Subcutaneous abdominal adipose tissue (tissue), 5 donors: ENCODE data around the gene PRIMA1.

Experiments
- H3K27ac ChIP-seq: one replicate; pipeline ENCODE4 v1.7.0; 2013; ENCODE audit warnings: low read depth, mild to moderate bottlenecking, inconsistent platforms, low read length, moderate library complexity
- H3K27me3 ChIP-seq, 5 donors: one replicate each; pipeline ENCODE4 v1.7.0; 2013; ENCODE audit warnings: low read length in 5 of 5, inconsistent platforms in 1 of 5; ENCODE audit not compliant: control insufficient read depth in 5 of 5, insufficient read depth in 4 of 5
- H3K36me3 ChIP-seq, 5 donors: one replicate each; pipeline ENCODE4 v1.7.0; 2013; ENCODE audit warnings: low read length in 5 of 5; ENCODE audit not compliant: control insufficient read depth in 5 of 5, insufficient read depth in 5 of 5
- H3K4me1 ChIP-seq, 5 donors: one replicate each; pipeline ENCODE4 v1.7.0; 2013; ENCODE audit warnings: low read length in 5 of 5, mild to moderate bottlenecking in 3 of 5, moderate library complexity in 1 of 5; ENCODE audit not compliant: control insufficient read depth in 5 of 5, insufficient read depth in 5 of 5
- H3K4me3 ChIP-seq, 5 donors: one replicate each; pipeline ENCODE4 v1.7.0; 2013; ENCODE audit warnings: low read length in 5 of 5, low read depth in 1 of 5
- H3K9ac ChIP-seq, 5 donors: one replicate each; pipeline ENCODE4 v1.7.0; 2013; ENCODE audit warnings: low read length in 5 of 5, mild to moderate bottlenecking in 4 of 5, moderate library complexity in 3 of 5
- H3K9me3 ChIP-seq, 5 donors: one replicate each; pipeline ENCODE4 v1.7.0; 2013; ENCODE audit warnings: low read length in 5 of 5; ENCODE audit not compliant: control insufficient read depth in 5 of 5
- donor health status: healthy.
- donor health status: healthy.
- donor health status: healthy.
- donor health status: healthy.
- donor health status: healthy.

PRIMA1 gene

DNA sequence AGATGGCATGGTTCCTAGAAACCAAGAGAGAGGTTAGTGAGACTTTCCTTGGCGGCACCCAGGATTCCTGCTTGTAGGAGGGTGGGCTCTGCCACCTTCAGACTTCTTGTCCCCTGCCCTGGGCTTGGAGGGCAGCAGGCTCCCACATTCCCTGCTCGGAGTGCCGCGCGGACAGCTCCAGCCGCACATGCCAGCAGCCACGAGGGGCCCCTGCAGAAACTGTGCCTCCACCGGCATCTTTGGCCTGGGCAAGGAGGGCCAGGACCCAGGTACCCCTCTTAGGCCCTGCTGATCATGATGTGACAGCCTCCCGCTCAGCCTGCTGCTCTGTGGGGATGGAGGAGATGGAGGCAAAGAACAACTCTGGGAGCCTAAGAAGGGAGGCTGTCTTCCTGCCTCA is 62.3 kb downstream of the PRIMA1 start:
- Histone ChIP-seq H3K4me1 (no peaks in the 10 kb centered on the region), H3K27ac (no peak overlapping the region), H3K27me3 (no peaks in the 10 kb centered on the region), H3K4me3 (no peak overlapping the region), H3K36me3 (peaks cover 0 to 3% (median 0%) of the 10 kb centered on the region in 5 donors), H3K9me3 (no peaks in the 10 kb centered on the region), H3K9ac (no peak overlapping the region)

DNA sequence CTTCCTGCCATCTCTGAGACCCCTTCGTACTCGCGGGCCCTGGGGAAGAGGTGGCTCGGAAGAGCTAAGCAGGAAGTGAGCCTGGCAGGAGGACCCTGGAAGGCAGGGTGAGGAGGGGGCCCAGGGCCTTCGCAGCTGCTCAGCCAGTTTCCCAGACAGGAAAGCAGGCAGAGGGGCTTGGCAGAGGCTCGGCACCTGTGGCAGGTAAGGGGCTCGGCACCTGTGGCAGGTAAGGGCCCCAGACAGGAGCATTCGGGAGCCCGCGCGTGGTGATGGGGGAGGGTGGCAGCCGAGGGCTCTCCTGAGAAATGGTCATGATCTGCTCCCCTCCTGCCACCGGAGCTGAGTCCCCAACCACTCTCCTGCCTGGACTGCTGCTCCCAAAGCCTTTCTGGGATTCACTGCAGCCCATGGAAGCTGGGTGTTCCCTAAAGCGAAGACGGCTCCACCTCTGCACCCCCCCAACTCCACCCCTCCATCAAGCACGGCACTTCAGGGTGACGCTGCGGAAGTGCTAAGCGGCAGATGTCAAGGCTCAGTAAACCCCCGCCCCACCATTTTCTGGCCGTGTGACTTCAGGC is 63.2 kb downstream of the PRIMA1 start:
- Histone ChIP-seq H3K9ac (no peak overlapping the region), H3K36me3 (peaks cover 0 to 3% (median 0%) of the 10 kb centered on the region in 5 donors), H3K4me3 (no peak overlapping the region), H3K4me1 (no peaks in the 10 kb centered on the region), H3K9me3 (no peaks in the 10 kb centered on the region), H3K27me3 (no peaks in the 10 kb centered on the region), H3K27ac (no peak overlapping the region)

DNA sequence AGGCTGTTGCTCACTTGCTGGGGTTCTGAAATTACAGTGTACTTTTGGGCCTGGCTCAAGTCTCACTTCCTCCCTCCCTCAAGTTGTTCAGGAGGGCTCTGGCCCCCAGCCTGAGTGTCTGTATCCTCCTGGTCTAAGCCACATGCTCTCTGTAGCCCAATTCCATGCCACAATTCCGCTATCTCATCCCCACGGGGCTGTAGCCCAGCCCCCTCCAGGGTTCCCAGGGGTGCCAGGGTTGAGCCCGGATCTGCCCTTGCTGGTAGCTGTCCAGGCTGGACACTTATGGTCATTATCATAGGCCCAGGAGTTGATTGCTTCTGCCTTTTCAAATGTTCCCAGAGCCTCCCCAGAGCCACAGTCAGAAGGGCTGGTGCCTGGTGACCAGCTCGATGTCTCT is 65.3 kb downstream of the PRIMA1 start:
- Histone ChIP-seq H3K9ac (no peak overlapping the region), H3K9me3 (no peaks in the 10 kb centered on the region), H3K4me1 (no peaks in the 10 kb centered on the region), H3K27me3 (peaks cover 0 to 4% (median 0%) of the 10 kb centered on the region in 5 donors), H3K36me3 (peaks cover 0 to 3% (median 0%) of the 10 kb centered on the region in 5 donors), H3K4me3 (no peak overlapping the region), H3K27ac (no peak overlapping the region)

DNA sequence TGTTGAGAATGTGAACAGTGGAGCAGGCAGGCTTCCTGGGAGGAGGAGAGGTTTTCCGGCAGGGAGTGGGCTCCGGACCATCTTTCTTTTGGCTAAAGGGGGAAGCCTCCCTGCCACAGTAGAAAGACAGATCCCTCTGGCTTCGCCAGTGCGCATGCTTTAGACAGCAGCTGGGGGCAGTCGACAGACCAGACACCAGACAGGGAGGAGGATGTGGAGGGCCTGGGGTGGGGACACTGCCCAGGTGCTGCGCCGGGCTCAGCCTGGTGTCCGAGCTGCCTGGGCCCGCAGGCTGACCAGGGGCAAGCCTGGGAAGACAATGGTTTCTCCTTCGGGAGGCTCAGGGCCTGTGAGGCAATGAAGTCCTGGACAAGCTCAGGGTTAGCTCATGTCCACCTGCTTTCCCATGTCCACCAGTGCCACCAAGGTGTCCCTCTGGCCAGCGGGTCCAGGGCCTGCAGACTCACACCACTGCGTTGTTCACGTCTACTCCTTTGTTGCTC is 67.3 kb downstream of the PRIMA1 start:
- no peak overlapping the region for H3K9ac ChIP-seq
- H3K27ac ChIP-seq, result no peak overlapping the region
- no peak overlapping the region for H3K4me3 ChIP-seq
- H3K9me3 ChIP-seq, result no peaks in the 10 kb centered on the region
- peaks cover 0 to 3% (median 0%) of the 10 kb centered on the region in 5 donors for H3K36me3 ChIP-seq
- H3K4me1 ChIP-seq, result no peaks in the 10 kb centered on the region
- H3K27me3 ChIP-seq, result peaks cover 0 to 13% (median 9%) of the 10 kb centered on the region in 5 donors

DNA sequence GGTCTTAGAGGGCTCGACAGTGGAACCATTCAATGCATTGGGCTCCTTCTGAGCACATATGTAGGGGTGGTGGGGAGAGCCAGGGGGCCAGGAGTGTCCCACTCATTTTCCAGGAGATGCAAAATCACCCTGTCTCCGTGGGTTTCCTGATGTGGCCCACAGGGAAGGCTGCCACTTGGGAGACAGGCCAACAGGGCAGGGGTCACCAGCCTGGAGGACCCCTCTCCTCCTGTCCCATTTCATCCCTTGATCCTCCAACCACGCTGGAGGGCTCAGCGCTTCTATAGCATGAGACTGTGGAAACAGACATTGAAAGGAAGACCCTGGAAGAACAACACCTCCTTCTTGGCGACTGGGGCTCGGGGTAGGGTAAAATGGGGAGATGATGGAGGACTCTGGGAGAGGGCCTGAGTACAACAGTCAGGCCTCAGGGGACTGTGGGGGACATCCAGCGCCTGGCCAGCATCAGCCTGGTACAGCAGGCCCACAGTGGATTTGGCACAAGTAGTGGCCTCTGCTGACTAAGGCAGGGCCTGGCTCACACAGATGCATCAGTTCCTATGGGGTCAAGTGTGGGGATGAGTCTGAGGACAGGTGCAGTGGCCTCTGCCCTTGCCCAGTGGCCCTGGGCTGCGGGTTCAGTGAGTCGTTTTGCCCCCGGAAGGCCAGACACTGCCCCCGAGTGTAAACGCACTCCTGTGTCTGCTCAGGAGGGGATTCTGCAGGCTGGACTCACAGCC is 68.0 kb downstream of the PRIMA1 start:
- H3K4me3 ChIP-seq, result no peak overlapping the region
- H3K9ac ChIP-seq, result no peak overlapping the region
- no peaks in the 10 kb centered on the region for H3K9me3 ChIP-seq
- no peaks in the 10 kb centered on the region for H3K4me1 ChIP-seq
- H3K27ac ChIP-seq, result no peak overlapping the region
- H3K36me3 ChIP-seq, result peaks cover 0 to 3% (median 0%) of the 10 kb centered on the region in 5 donors
- H3K27me3 ChIP-seq, result peaks cover 0 to 18% (median 10%) of the 10 kb centered on the region in 5 donors

DNA sequence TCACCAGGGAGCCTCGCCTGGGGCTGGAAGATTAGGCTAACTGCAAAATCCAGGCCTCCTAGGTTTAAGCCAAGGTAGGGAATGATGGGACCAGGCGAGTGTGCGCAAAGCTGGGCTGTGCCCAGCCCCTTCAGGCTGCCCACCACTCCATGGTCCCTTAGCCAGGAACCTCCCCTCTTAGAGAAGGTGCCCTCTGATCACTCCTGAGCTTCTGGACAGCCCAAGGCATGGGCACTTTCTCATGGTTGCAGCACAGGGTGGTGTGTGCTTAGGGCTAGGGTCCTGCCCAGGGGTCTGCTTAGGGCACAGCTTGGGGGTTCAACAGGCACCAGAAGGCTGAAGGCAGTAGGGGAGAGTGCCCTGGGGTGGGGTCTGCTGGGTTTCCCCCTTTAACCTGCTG is 69.0 kb downstream of the PRIMA1 start:
- H3K9me3 ChIP-seq, result no peaks in the 10 kb centered on the region
- no peak overlapping the region for H3K9ac ChIP-seq

DNA sequence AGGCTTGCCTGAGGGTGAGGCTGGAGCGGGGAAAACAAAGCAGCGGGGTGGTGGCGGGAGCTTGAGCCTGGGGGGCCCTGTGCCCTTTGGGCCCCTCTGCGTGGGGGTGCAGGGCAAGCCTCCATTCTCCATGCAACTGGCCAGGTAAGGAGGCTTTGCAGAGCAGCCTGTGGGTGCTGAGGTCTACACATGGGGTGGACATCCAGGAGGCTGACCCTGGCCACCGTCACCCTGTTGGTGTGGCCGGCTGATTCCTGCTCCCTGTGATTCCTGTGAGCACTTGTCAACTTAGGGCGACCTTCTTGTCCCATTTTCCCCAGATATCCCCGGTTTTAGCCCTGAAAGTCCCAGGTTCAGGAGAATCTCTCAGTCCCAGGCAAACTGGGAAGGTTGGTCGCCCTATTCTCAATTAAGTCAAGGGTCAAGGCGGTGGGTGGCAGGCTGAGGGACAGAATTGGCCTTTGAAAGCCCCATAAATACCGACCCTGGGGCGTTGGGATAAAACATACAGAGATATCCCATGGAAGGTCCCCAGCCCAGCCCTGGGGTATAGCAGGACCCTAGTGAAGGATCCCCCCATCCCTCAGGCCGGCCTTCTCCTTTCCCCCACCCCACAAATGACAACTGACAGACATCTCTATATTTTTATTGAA is 70.5 kb downstream of the PRIMA1 start:
- Histone ChIP-seq H3K27ac (no peak overlapping the region), H3K4me3 (no peak overlapping the region), H3K4me1 (no peaks in the 10 kb centered on the region)

More for the DNA sequence above, 69.0 kb downstream of the PRIMA1 start:
- no peak overlapping the region for H3K4me3 ChIP-seq
- H3K4me1 ChIP-seq, result no peaks in the 10 kb centered on the region
- H3K27ac ChIP-seq, result no peak overlapping the region
- H3K27me3 ChIP-seq, result peaks cover 0 to 22% (median 16%) of the 10 kb centered on the region in 5 donors
- H3K36me3 ChIP-seq, result peaks cover 0 to 3% (median 0%) of the 10 kb centered on the region in 5 donors

DNA sequence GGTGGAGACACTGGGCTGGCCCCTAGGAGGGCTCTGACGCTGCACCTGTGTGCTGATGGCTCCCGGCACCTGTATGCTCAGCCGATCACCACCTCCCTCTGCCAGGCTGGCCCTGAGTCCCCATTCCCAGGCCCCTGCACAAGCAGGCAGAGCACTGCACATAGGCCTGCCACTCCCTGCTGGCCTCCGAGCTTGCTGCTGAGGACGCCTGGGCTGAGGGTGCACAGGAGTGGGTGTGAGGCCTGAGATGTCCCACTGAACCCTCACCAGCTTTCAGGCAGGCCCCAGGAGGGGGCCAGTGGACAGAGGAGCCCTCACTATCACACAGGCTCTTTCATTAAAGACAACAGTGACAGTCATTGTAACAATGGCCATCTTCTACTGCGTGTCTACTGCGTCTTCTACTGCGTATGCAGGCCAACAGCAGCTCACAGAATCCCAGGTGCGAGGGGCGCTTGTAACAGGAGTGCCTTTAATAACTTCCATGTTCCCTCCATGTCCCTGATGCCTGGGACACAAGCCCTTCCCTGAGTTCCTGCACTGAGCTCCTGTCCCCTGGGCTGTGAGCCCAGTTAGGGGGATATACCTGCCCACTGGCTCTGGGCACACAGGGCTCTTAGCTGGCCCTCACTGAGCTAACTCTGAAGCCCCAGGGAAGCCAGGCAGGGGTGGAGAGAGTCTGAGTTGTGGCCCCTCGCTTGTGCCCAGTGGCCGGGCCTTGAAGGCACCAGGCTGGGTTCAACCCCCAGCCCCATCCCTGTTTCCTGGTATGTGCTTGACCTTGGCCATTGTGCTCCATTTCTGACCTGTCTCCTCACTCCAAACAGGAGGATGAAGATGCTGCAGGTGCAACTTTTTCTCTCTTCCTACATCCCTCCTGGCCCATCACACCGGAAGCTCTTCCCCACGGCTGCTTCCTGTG is 71.3 kb downstream of the PRIMA1 start:
- H3K4me3 ChIP-seq, result no peak overlapping the region
- peaks cover 0 to 3% (median 0%) of the 10 kb centered on the region in 5 donors for H3K36me3 ChIP-seq
- no peaks in the 10 kb centered on the region for H3K9me3 ChIP-seq
- peaks cover 0 to 28% (median 26%) of the 10 kb centered on the region in 5 donors for H3K27me3 ChIP-seq
- H3K27ac ChIP-seq, result no peak overlapping the region
- H3K4me1 ChIP-seq, result no peaks in the 10 kb centered on the region
- H3K9ac ChIP-seq, result no peak overlapping the region

More for the DNA sequence above, 70.5 kb downstream of the PRIMA1 start:
- no peaks in the 10 kb centered on the region for H3K9me3 ChIP-seq
- peaks cover 0 to 28% (median 23%) of the 10 kb centered on the region in 5 donors for H3K27me3 ChIP-seq
- peaks cover 0 to 3% (median 0%) of the 10 kb centered on the region in 5 donors for H3K36me3 ChIP-seq
- no peak overlapping the region for H3K9ac ChIP-seq

DNA sequence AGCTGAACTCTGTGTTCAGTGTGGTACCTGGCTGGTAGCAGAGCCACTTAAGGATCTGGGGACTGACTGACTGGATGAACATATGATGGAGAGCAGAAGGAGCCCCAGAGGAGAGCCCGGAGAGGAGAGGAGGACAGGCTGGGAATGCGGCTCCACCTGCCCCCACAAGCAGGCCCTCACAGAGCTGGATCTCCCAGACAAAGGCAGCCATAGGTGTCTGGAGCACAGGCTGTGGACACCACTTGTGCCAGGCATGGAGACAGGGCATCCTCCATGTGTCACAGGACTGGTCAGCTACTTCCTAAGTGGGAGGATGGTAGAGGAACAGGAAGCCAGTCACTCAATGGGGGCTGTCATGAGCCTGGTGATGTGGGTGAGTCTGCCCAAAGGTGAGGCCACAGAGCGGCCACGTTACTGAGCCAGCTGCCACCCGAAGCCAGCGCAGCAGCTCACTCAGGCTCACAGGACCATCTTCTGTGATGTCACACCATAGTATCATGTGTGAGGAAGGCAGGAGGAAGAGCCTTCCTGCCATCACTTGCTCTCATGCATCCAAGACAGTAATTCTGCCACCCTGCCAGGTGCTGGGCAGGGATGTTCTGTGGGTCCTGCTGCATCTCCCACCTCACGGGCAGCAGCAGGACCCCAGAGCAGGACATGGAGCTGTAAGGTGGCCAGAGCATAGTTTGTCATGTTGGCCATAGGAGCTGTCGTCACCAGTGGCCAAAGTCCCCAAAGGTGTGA is 72.1 kb downstream of the PRIMA1 start:
- Histone ChIP-seq H3K9ac (no peak overlapping the region), H3K27me3 (peaks cover 0 to 28% (median 26%) of the 10 kb centered on the region in 5 donors), H3K4me3 (no peak overlapping the region), H3K4me1 (no peaks in the 10 kb centered on the region), H3K27ac (no peak overlapping the region), H3K9me3 (no peaks in the 10 kb centered on the region), H3K36me3 (peaks cover 0 to under 1% (median 0%) of the 10 kb centered on the region in 5 donors)
